IMR-90 (cell line): ENCODE results near the gene NUDT5. TPM values are rescaled to one million over a fixed set of nuclear protein-coding genes. Genes with fewer than 3 reads are reported as not detected.

Experiments
- ATAC-seq: fragments of 200-7000 bp; cut with Tn5 transposase; 2 replicates; pipeline ENCODE4 v1.9.1; 2020; ENCODE audit warnings: low read depth, mild to moderate bottlenecking, moderate library complexity
- BruUV-seq: library from RNA; stranded (reverse); fragments of 400-500 nt; replicated peaks from 2 replicates; lab custom pipeline; 2021; lab: Mats Ljungman, UMichigan
- CTCF ChIA-PET: fragments of 300-600 bp; formaldehyde crosslinking; extraction: SDS; loops from one replicate; lab custom pipeline; 2021; ENCODE audit warnings: antibody characterized with exemption; lab: Yijun Ruan, JAX
- POLR2A ChIA-PET: fragments of 300-600 bp; sonication (Branson Sonifier 250); formaldehyde crosslinking; loops from one replicate; lab custom pipeline; 2022; ENCODE audit warnings: antibody characterized with exemption; ENCODE audit not compliant: unreplicated experiment; lab: Charles Lee
- DNase-seq: peaks from one replicate; pipeline ENCODE4 v3.0.0; 2013
- H2AFZ ChIP-seq: replicated peaks from 2 replicates; pipeline ENCODE3; 2013; ENCODE audit warnings: low read length, mild to moderate bottlenecking; ENCODE audit not compliant: poor library complexity
- H2AK5ac ChIP-seq: 2 replicates; pipeline ENCODE4 v1.6.1; 2013; ENCODE audit warnings: low read depth, low read length, inconsistent platforms
- H2AK9ac ChIP-seq: replicated peaks from 2 replicates; pipeline ENCODE3; 2013; ENCODE audit warnings: mild to moderate bottlenecking, low read depth, low read length, moderate library complexity; ENCODE audit not compliant: poor library complexity
- H2BK120ac ChIP-seq: 2 replicates; pipeline ENCODE4 v1.6.1; 2013; ENCODE audit warnings: low read depth, low read length, inconsistent platforms
- H2BK15ac ChIP-seq: 3 replicates; pipeline ENCODE4 v1.6.1; 2013; ENCODE audit warnings: low read depth, low read length, inconsistent platforms
- H2BK20ac ChIP-seq: 2 replicates; pipeline ENCODE4 v1.6.1; 2013; ENCODE audit warnings: low read depth, mild to moderate bottlenecking, inconsistent platforms, low read length, moderate library complexity
- H2BK5ac ChIP-seq: 2 replicates; pipeline ENCODE4 v1.6.1; 2013; ENCODE audit warnings: mild to moderate bottlenecking, low read depth, low read length, inconsistent platforms; ENCODE audit not compliant: poor library complexity, severe bottlenecking
- H3K14ac ChIP-seq: replicated peaks from 2 replicates; pipeline ENCODE4 v1.6.1; 2013; ENCODE audit warnings: low read depth, low read length, inconsistent platforms
- H3K18ac ChIP-seq: 2 replicates; pipeline ENCODE4 v1.6.1; 2013; ENCODE audit warnings: low read depth, low read length, control low read depth
- H3K23ac ChIP-seq: 2 replicates; pipeline ENCODE4 v1.6.1; 2013; ENCODE audit warnings: low read depth, low read length, inconsistent platforms
- H3K27ac ChIP-seq: 2 replicates; pipeline ENCODE4 v1.5.1; 2013; ENCODE audit warnings: mild to moderate bottlenecking, control low read depth, low read length; ENCODE audit not compliant: insufficient read depth
- H3K27me3 ChIP-seq: 2 replicates; pipeline ENCODE4 v1.6.1; 2013; ENCODE audit warnings: low read length; ENCODE audit not compliant: control insufficient read depth, insufficient read depth
- H3K36me3 ChIP-seq: 2 replicates; pipeline ENCODE4 v1.6.1; 2013; ENCODE audit warnings: low read length, mixed read lengths; ENCODE audit not compliant: control insufficient read depth, insufficient read depth
- H3K4ac ChIP-seq: 2 replicates; pipeline ENCODE4 v1.6.1; 2013; ENCODE audit warnings: low read depth, low read length, inconsistent platforms
- H3K4me1 ChIP-seq: 2 replicates; pipeline ENCODE4 v1.6.1; 2013; ENCODE audit warnings: low read length, mixed read lengths; ENCODE audit not compliant: control insufficient read depth, insufficient read depth
- H3K4me2 ChIP-seq: 2 replicates; pipeline ENCODE4 v1.6.1; 2013; ENCODE audit warnings: low read depth, mild to moderate bottlenecking, control low read depth, low read length, moderate library complexity
- H3K4me3 ChIP-seq: 2 replicates; pipeline ENCODE4 v1.5.1; 2013; ENCODE audit warnings: low read depth, mild to moderate bottlenecking, control low read depth, low read length, moderate library complexity; ENCODE audit not compliant: insufficient read depth
- H3K56ac ChIP-seq: 2 replicates; pipeline ENCODE4 v1.6.1; 2013; ENCODE audit warnings: low read length, inconsistent platforms; ENCODE audit not compliant: insufficient read depth; ENCODE audit errors: extremely low read depth
- H3K79me1 ChIP-seq, 2 experiments: 2 replicates each; pipeline ENCODE4 v1.6.1; 2013; ENCODE audit warnings: low read length in 2 of 2, inconsistent platforms in 1 of 2, low read depth in 1 of 2
- H3K9ac ChIP-seq: 2 replicates; pipeline ENCODE4 v1.6.1; 2013; ENCODE audit warnings: low read depth, low read length, control low read depth
- H3K9me1 ChIP-seq: 2 replicates; pipeline ENCODE4 v1.6.1; 2013; ENCODE audit warnings: low read length, inconsistent platforms; ENCODE audit not compliant: insufficient read depth
- H3K9me3 ChIP-seq: 2 replicates; pipeline ENCODE4 v1.6.1; 2013; ENCODE audit warnings: low read length; ENCODE audit not compliant: control insufficient read depth, insufficient read depth
- H4K20me1 ChIP-seq: 2 replicates; pipeline ENCODE4 v1.6.1; 2013; ENCODE audit warnings: low read length, inconsistent platforms; ENCODE audit not compliant: insufficient read depth
- H4K5ac ChIP-seq: 2 replicates; pipeline ENCODE4 v1.6.1; 2013; ENCODE audit warnings: mild to moderate bottlenecking, low read depth, low read length, control low read depth
- H4K8ac ChIP-seq, 2 experiments: 2 replicates each; pipeline ENCODE4 v1.6.1; 2013; ENCODE audit warnings: low read depth in 2 of 2, low read length in 2 of 2, control low read depth in 1 of 2, inconsistent platforms in 1 of 2
- H4K91ac ChIP-seq: 2 replicates; pipeline ENCODE4 v1.6.1; 2013; ENCODE audit warnings: low read depth, low read length, inconsistent platforms; ENCODE audit not compliant: insufficient read depth
- CEBPB ChIP-seq: IDR thresholded peaks from 2 replicates; pipeline ENCODE4 v1.6.1; 2012; ENCODE audit warnings: low read depth, low read length, improper control_type of control experiment
- FOS ChIP-seq: fragments of 150-350 bp; IDR thresholded peaks from 2 replicates; pipeline ENCODE4 v1.6.1; 2016; ENCODE audit warnings: low read depth, low read length
- MAFK ChIP-seq: IDR thresholded peaks from 2 replicates; pipeline ENCODE4 v1.6.1; 2012; ENCODE audit warnings: low read depth, low read length, improper control_type of control experiment
- MAZ ChIP-seq: IDR thresholded peaks from 2 replicates; pipeline ENCODE4 v1.6.1; 2012; ENCODE audit warnings: low read depth, mild to moderate bottlenecking, low read length, improper control_type of control experiment, moderate library complexity, borderline replicate concordance
- RCOR1 ChIP-seq: IDR thresholded peaks from 2 replicates; pipeline ENCODE4 v1.6.1; 2012; ENCODE audit warnings: mild to moderate bottlenecking, low read length, improper control_type of control experiment; ENCODE audit not compliant: insufficient replicate concordance
- RFX5 ChIP-seq: IDR thresholded peaks from 2 replicates; pipeline ENCODE4 v1.8.0; 2012; ENCODE audit warnings: low read depth, mild to moderate bottlenecking, low read length, moderate library complexity
- WGBS, 2 experiments: methylation state at CpG; one replicate each; pipeline versions ENCODE4 v1.1.5 to v1.1.7; 2013; ENCODE audit warnings: missing lambda C conversion rate in 2 of 2; ENCODE audit not compliant: insufficient read length in 1 of 2; ENCODE audit errors: extremely low coverage in 2 of 2; 5-methylcytosine and 5-hydroxymethylcytosine counted together
- dilution Hi-C: fragments of 300-500 bp; cut with HindIII; formaldehyde crosslinking; loops from one replicate; pipeline ENCODE4 v1.14.3; 2018; ENCODE audit warnings: low sequenced_read_pairs; ENCODE audit not compliant: unreplicated experiment
- in situ Hi-C: fragments of 300-500 bp; cut with MboI; formaldehyde crosslinking; loops from 3 replicates; pipeline ENCODE4 v1.14.3; 2019; ENCODE audit warnings: low sequenced_read_pairs, inconsistent platforms, mixed read lengths
- intact Hi-C: fragments of 100-400 bp; cut with micrococcal nuclease; formaldehyde crosslinking; loops from 2 replicates; pipeline ENCODE4 v1.10.0; 2022
- polyA plus RNA-seq, 3 experiments: library from polyadenylated mRNA; depleted of rRNA; stranded (reverse); fragments of >200 nt; gene quantifications; 2 replicates each; pipeline ENCODE4 v1.2.3, GENCODE V29; 2012; ENCODE audit warnings: low replicate concordance in 1 of 3
- total RNA-seq: library from RNA; depleted of rRNA; stranded (reverse); fragments of >200 nt; gene quantifications from 2 replicates; pipeline ENCODE4 v1.2.3, GENCODE V29; 2012
- TF ChIP-seq, protein P1 (sequence below): conservative IDR thresholded peaks from 2 replicates; pipeline ENCODE4 v1.5.1; 2012; ENCODE audit warnings: mild to moderate bottlenecking, low read depth, low read length, improper control_type of control experiment

Gene NUDT5
- total and polyA plus RNA-seq, 2 of the 4 experiments (the other 2 are of a cell fraction): 70.1 to 74.6 TPM

DNA sequence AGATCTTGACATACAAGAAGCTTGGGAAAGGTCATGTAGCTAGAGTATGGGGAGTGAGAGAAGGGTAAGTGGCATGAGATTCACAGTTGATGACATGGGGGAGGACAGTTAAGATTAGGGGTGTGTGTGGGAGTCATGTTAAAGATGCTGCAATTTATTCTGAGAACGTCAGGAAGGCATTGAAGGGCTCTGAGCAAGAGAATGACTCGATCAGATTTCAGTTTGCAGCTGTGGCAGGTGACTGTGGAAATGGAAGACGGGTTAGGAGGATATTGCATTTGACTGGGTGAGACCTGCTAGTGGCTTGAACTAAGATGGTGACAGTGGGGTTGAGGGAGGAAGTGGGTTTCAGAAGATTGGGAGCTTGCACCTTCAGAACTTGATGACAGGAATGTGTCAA lies 5.9 kb upstream of the NUDT5 start:
- H3K4ac ChIP-seq: no peak overlapping the region
- H3K56ac ChIP-seq: no peak overlapping the region
- H2BK120ac ChIP-seq: no peak overlapping the region
- H4K20me1 ChIP-seq: peaks cover 9% of the 10 kb centered on the region; the same call in 1 of the 2 replicates
- no peak overlapping the region for H3K4me2 ChIP-seq
- H3K18ac ChIP-seq: no peak overlapping the region
- H3K79me1 ChIP-seq: peaks cover 26 to 46% of the 10 kb centered on the region in 2 experiments
- no peak overlapping the region for H2BK15ac ChIP-seq
- H3K27me3 ChIP-seq: no peaks in the 10 kb centered on the region
- TF ChIP-seq RFX5: no peak
- TF ChIP-seq, protein P1, sequence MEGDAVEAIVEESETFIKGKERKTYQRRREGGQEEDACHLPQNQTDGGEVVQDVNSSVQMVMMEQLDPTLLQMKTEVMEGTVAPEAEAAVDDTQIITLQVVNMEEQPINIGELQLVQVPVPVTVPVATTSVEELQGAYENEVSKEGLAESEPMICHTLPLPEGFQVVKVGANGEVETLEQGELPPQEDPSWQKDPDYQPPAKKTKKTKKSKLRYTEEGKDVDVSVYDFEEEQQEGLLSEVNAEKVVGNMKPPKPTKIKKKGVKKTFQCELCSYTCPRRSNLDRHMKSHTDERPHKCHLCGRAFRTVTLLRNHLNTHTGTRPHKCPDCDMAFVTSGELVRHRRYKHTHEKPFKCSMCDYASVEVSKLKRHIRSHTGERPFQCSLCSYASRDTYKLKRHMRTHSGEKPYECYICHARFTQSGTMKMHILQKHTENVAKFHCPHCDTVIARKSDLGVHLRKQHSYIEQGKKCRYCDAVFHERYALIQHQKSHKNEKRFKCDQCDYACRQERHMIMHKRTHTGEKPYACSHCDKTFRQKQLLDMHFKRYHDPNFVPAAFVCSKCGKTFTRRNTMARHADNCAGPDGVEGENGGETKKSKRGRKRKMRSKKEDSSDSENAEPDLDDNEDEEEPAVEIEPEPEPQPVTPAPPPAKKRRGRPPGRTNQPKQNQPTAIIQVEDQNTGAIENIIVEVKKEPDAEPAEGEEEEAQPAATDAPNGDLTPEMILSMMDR: no peak
- no peak for TF ChIP-seq MAFK
- no peak for TF ChIP-seq MAZ
- no peak for TF ChIP-seq RCOR1
- TF ChIP-seq CEBPB: no peak
- no peak for TF ChIP-seq FOS
- H3K27ac ChIP-seq: no peak overlapping the region
- H3K9me1 ChIP-seq: peaks cover 5% of the 10 kb centered on the region
- no peak overlapping the region for H3K23ac ChIP-seq
- no peak overlapping the region for H4K8ac ChIP-seq
- H3K9me3 ChIP-seq: no peaks in the 10 kb centered on the region
- no peak overlapping the region for H2AK9ac ChIP-seq
- H2BK20ac ChIP-seq: no peak overlapping the region
- no peak overlapping the region for H4K5ac ChIP-seq
- H3K4me3 ChIP-seq: no peak overlapping the region
- CTCF ChIA-PET: interaction anchor here (1.0 to 1.2 kb wide), 2 partner anchors 13 to 898 kb away, joined by 3 read pairs; partner anchors contain the start of gene OPTN
- intact Hi-C loops (no loop called here), in situ Hi-C loops (no loop called here), dilution Hi-C loops (no loop called here)
- H3K9ac ChIP-seq: no peak overlapping the region
- POLR2A ChIA-PET: no interaction called here
- H2BK5ac ChIP-seq: no peak overlapping the region
- H3K14ac ChIP-seq: no peak overlapping the region
- no peak for ATAC-seq
- H3K36me3 ChIP-seq: peaks cover 33% of the 10 kb centered on the region
- H4K91ac ChIP-seq: no peak overlapping the region
- 82% methylated on average over 2 of the region's 3 CpGs; no CpG with 5 or more reads in 1 of the 2 experiments for WGBS, 2 experiments
- H3K4me1 ChIP-seq: no peaks in the 10 kb centered on the region
- BruUV-seq: no TSS peak
- no peak overlapping the region for H2AK5ac ChIP-seq
- no peak for DNase-seq
- no peak overlapping the region for H2AFZ ChIP-seq
